ENCODE measurements around the gene THBS2. TPM values are rescaled to one million over a fixed set of nuclear protein-coding genes. Genes with fewer than 3 reads are reported as not detected.

Gene THBS2
- total and polyA plus RNA-seq, 2 of the 8 experiments (the other 6 are each of a cell fraction or from before 2014, with no cell fraction given): 11.0 to 22.5 TPM

DNA sequence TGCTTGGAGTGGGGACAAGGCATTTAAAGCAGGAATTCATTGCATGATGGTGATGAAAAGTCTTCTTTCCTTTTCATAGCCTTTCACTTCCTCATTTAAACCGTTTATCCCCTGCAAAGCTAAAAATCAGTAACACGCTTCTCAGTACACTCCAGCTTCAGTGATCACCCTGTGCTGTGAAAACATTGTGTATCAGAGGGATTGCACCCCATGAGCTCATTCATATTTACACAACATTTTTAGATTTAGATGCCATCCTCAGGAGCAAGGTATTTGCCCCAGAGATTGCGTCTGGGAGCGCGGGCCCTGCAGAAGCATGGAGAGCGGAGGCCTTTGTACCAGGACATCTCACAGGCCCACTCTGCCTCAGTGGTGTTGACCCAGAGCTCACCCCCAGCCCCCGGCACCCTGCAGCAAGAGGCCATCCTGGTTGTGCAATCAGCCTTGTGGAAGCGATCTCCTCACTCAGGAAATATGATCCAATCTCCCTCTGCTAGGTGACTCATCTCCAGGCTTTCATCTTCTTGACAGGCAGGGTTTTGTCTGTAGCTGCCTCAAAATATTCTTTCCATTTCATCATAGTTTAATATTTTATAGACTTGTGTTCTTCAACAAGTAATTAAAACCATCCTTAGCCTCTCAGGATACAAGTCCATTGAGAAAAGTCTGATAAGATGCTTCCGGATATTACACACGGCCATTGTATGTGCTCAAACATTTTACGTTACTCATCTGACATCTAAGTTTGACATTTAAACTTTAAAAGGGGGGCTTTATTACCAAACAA, 38.9 kb upstream of the THBS2 start (continued):
- no peak for TF ChIP-seq SIN3A (conservative IDR thresholded peaks at IDR 0.05 in 1 of 2, IDR thresholded peaks at IDR 0.05 in 1 of 2; ENCODE audit: low read depth in 1 of 2, low read length in 2 of 2)
- no peak for TF ChIP-seq GTF2F1 (IDR thresholded peaks at IDR 0.05; ENCODE audit: borderline replicate concordance, low read depth, low read length)
- no peak for TF ChIP-seq EP300 (IDR thresholded peaks at IDR 0.05; ENCODE audit: borderline replicate concordance in 1 of 2, low read depth in 2 of 2, low read length in 2 of 2)

Data from H1 (cell line).